Neuronal stem cell (in vitro differentiated cells): Measurements from ENCODE around the gene IFITM5. TPM values are rescaled to one million over a fixed set of nuclear protein-coding genes. Genes with fewer than 3 reads are reported as not detected.

Experiments used
- DNase-seq: peaks from one replicate; pipeline ENCODE4 v3.0.0-alpha.2; 2013; ENCODE audit warnings: low spot score
- H2AFZ ChIP-seq: one replicate; pipeline ENCODE4 v1.6.1; 2013; ENCODE audit warnings: mild to moderate bottlenecking, low read length, inconsistent platforms
- H2AK5ac ChIP-seq: 2 replicates; pipeline ENCODE4 v1.6.1; 2013; ENCODE audit warnings: low read depth, mild to moderate bottlenecking, inconsistent platforms, low read length, moderate library complexity, mixed read lengths
- H2BK120ac ChIP-seq: 2 replicates; pipeline ENCODE4 v1.6.1; 2013; ENCODE audit warnings: low read depth, mild to moderate bottlenecking, inconsistent platforms, low read length, moderate library complexity, mixed read lengths
- H2BK12ac ChIP-seq: one replicate; pipeline ENCODE4 v1.6.1; 2013; ENCODE audit warnings: low read length, inconsistent platforms
- H2BK15ac ChIP-seq: 2 replicates; pipeline ENCODE4 v1.6.1; 2013; ENCODE audit warnings: mild to moderate bottlenecking, low read length, inconsistent platforms, mixed read lengths
- H2BK5ac ChIP-seq: one replicate; pipeline ENCODE4 v1.6.1; 2013; ENCODE audit warnings: inconsistent platforms, mild to moderate bottlenecking, low read length, moderate library complexity
- H3K14ac ChIP-seq: one replicate; pipeline ENCODE4 v1.6.1; 2013; ENCODE audit warnings: low read length, inconsistent platforms
- H3K18ac ChIP-seq: 2 replicates; pipeline ENCODE4 v1.6.1; 2013; ENCODE audit warnings: low read length, inconsistent platforms
- H3K23ac ChIP-seq: 2 replicates; pipeline ENCODE4 v1.6.1; 2013; ENCODE audit warnings: low read depth, mild to moderate bottlenecking, mixed read lengths, low read length, inconsistent platforms; ENCODE audit not compliant: poor library complexity
- H3K27ac ChIP-seq: replicated peaks from 3 replicates; pipeline ENCODE4 v1.5.1; 2013; ENCODE audit warnings: low read length, inconsistent platforms
- H3K27me3 ChIP-seq, 3 experiments: 2 replicates each; pipeline ENCODE4 v1.6.1; 2013; ENCODE audit warnings: low read length in 3 of 3, mild to moderate bottlenecking in 2 of 3, inconsistent platforms in 1 of 3, low read depth in 1 of 3, mixed read lengths in 1 of 3, moderate library complexity in 1 of 3; ENCODE audit not compliant: control insufficient read depth in 3 of 3, insufficient read depth in 3 of 3
- H3K36me3 ChIP-seq, 2 donors: replicated peaks in 1 of 2; 2 replicates each; pipeline ENCODE4 v1.6.1; 2013; ENCODE audit warnings: low read length in 2 of 2; ENCODE audit not compliant: control insufficient read depth in 2 of 2, insufficient read depth in 2 of 2
- H3K4ac ChIP-seq: 2 replicates; pipeline ENCODE4 v1.6.1; 2013; ENCODE audit warnings: inconsistent platforms, mild to moderate bottlenecking, low read length, moderate library complexity
- H3K4me1 ChIP-seq, 2 donors: 1 replicate in 1 of 2; 2 replicates in 1 of 2; pipeline ENCODE4 v1.6.1; 2013; ENCODE audit warnings: low read length in 2 of 2, low read depth in 1 of 2; ENCODE audit not compliant: control insufficient read depth in 2 of 2, insufficient read depth in 1 of 2
- H3K4me2 ChIP-seq: one replicate; pipeline ENCODE4 v1.6.1; 2013; ENCODE audit warnings: mild to moderate bottlenecking, low read length, inconsistent platforms; ENCODE audit not compliant: insufficient read depth, poor library complexity, severe bottlenecking
- H3K4me3 ChIP-seq, 2 donors: 2 replicates each; pipeline ENCODE4 v1.5.1; 2013; ENCODE audit warnings: low read length in 2 of 2, mild to moderate bottlenecking in 2 of 2, inconsistent platforms in 1 of 2, moderate library complexity in 1 of 2
- H3K79me1 ChIP-seq: one replicate; pipeline ENCODE4 v1.6.1; 2013; ENCODE audit warnings: low read depth, mild to moderate bottlenecking, inconsistent platforms, low read length, moderate library complexity
- H3K9ac ChIP-seq: one replicate; pipeline ENCODE4 v1.6.1; 2013; ENCODE audit warnings: mild to moderate bottlenecking, low read depth, low read length, inconsistent platforms; ENCODE audit not compliant: poor library complexity
- H3K9me3 ChIP-seq, 2 donors: replicated peaks in 1 of 2; 2 replicates each; pipeline versions ENCODE3 to v1.6.1; 2013; ENCODE audit warnings: low read length in 2 of 2, mild to moderate bottlenecking in 2 of 2, inconsistent platforms in 1 of 2, low read depth in 1 of 2, mixed read lengths in 1 of 2, moderate library complexity in 1 of 2; ENCODE audit not compliant: control insufficient read depth in 2 of 2, insufficient read depth in 1 of 2
- H4K8ac ChIP-seq: one replicate; pipeline ENCODE4 v1.6.1; 2013; ENCODE audit warnings: low read depth, mild to moderate bottlenecking, inconsistent platforms, low read length, moderate library complexity
- H4K91ac ChIP-seq: one replicate; pipeline ENCODE4 v1.6.1; 2013; ENCODE audit warnings: low read length, low read depth, mild to moderate bottlenecking, inconsistent platforms; ENCODE audit not compliant: poor library complexity
- WGBS, 2 donors: extraction: QIAGEN DNeasy Blood & Tissue Kit; methylation state at CpG; one replicate each; pipeline ENCODE4 v1.1.7; 2013; ENCODE audit warnings: missing lambda C conversion rate in 2 of 2, mixed read lengths in 1 of 2; ENCODE audit not compliant: insufficient read length in 2 of 2, insufficient replicate concordance in 1 of 2; ENCODE audit errors: extremely low coverage in 2 of 2; 5-methylcytosine and 5-hydroxymethylcytosine counted together
- small RNA-seq: library from polyadenylated mRNA; stranded (forward); fragments of <200 nt; extraction: miRNeasy Mini kit (QIAGEN cat#:217004); gene quantifications from one replicate; pipeline ENCODE3, GENCODE V24; 2013; ENCODE audit not compliant: insufficient read depth

Gene IFITM5

GRCh38 chr11:250740-251299 lies 48.5 kb downstream of the IFITM5 start:
- no peaks in the 10 kb centered on the region for H3K27me3 ChIP-seq
- no peak overlapping the region for H2BK12ac ChIP-seq
- H3K9ac ChIP-seq = no peak overlapping the region
- H3K18ac ChIP-seq = no peak overlapping the region
- H3K4me1 ChIP-seq = no peaks in the 10 kb centered on the region
- no peaks in the 10 kb centered on the region for H3K9me3 ChIP-seq
- H2BK5ac ChIP-seq = no peak overlapping the region
- H3K23ac ChIP-seq = no peak overlapping the region
- H3K4ac ChIP-seq = no peak overlapping the region
- DNase-seq = peak; percentile 70
- no peak overlapping the region for H3K4me2 ChIP-seq
- H2BK15ac ChIP-seq = no peak overlapping the region
- H3K27ac ChIP-seq = no peak overlapping the region
- no peak overlapping the region for H3K4me3 ChIP-seq
- no peaks in the 10 kb centered on the region for H3K79me1 ChIP-seq
- H3K14ac ChIP-seq = no peak overlapping the region
- no peak overlapping the region for H2BK120ac ChIP-seq
- H4K8ac ChIP-seq = no peak overlapping the region
- no peak overlapping the region for H4K91ac ChIP-seq
- H3K36me3 ChIP-seq = peaks cover 41 to 81% of the 10 kb centered on the region in 2 donors
- no CpG with 5 or more reads among the region's 10 CpGs for WGBS, 2 donors
- no peak overlapping the region for H2AK5ac ChIP-seq
- no peak overlapping the region for H2AFZ ChIP-seq

GRCh38 chr11:250274-250673 lies 49.1 kb downstream of the IFITM5 start:
- H3K18ac ChIP-seq = no peak overlapping the region
- no peak overlapping the region for H3K27ac ChIP-seq
- no peak overlapping the region for H4K8ac ChIP-seq
- H2BK15ac ChIP-seq = no peak overlapping the region
- H3K23ac ChIP-seq = no peak overlapping the region
- H2AK5ac ChIP-seq = no peak overlapping the region
- no peaks in the 10 kb centered on the region for H3K4me1 ChIP-seq
- H3K14ac ChIP-seq = no peak overlapping the region
- no peak for DNase-seq
- H2BK120ac ChIP-seq = no peak overlapping the region
- H4K91ac ChIP-seq = no peak overlapping the region
- H2AFZ ChIP-seq = no peak overlapping the region
- no peak overlapping the region for H3K4me2 ChIP-seq
- peaks cover 44 to 87% of the 10 kb centered on the region in 2 donors for H3K36me3 ChIP-seq
- no peak overlapping the region for H3K4me3 ChIP-seq
- H3K4ac ChIP-seq = no peak overlapping the region
- no peak overlapping the region for H3K9ac ChIP-seq
- WGBS, 2 donors = no CpG with 5 or more reads among the region's 5 CpGs
- H2BK5ac ChIP-seq = no peak overlapping the region
- no peaks in the 10 kb centered on the region for H3K9me3 ChIP-seq
- H2BK12ac ChIP-seq = no peak overlapping the region
- no peaks in the 10 kb centered on the region for H3K79me1 ChIP-seq
- no peaks in the 10 kb centered on the region for H3K27me3 ChIP-seq

- no peaks in the 10 kb centered on the region for H3K4me1 ChIP-seq
- H4K8ac ChIP-seq = no peak overlapping the region
- no peak overlapping the region for H3K4me3 ChIP-seq
- no peak overlapping the region for H4K91ac ChIP-seq
- H3K27ac ChIP-seq = no peak overlapping the region
- H2BK15ac ChIP-seq = no peak overlapping the region
- peaks cover 4% of the 10 kb centered on the region for H3K79me1 ChIP-seq
- H3K23ac ChIP-seq = no peak overlapping the region
- H2BK12ac ChIP-seq = no peak overlapping the region
- no peak overlapping the region for H2AFZ ChIP-seq
- H2AK5ac ChIP-seq = no peak overlapping the region
- no peaks in the 10 kb centered on the region for H3K27me3 ChIP-seq
- H2BK5ac ChIP-seq = no peak overlapping the region
- no peak overlapping the region for H3K14ac ChIP-seq
- no peak overlapping the region for H3K4me2 ChIP-seq
- no peak for DNase-seq
- H3K18ac ChIP-seq = no peak overlapping the region
- H3K4ac ChIP-seq = no peak overlapping the region
- WGBS, 2 donors = no CpG with 5 or more reads among the region's 8 CpGs
- no peaks in the 10 kb centered on the region for H3K9me3 ChIP-seq
- peaks cover 47 to 99% of the 10 kb centered on the region in 2 donors for H3K36me3 ChIP-seq
- no peak overlapping the region for H3K9ac ChIP-seq
- H2BK120ac ChIP-seq = no peak overlapping the region
Observed at GRCh38 chr11:249062-249461, 50.3 kb downstream of the IFITM5 start.

Small RNAs within 50 kb of the gene (small RNA-seq; reads per million reads assigned to genes)
- gene AC136475.6 = not detected
